ENCODE data around the gene KMO. TPM values are rescaled to one million over a fixed set of nuclear protein-coding genes. Genes with fewer than 3 reads are reported as not detected.

Gene KMO
- total and polyA plus RNA-seq, 2 of the 8 experiments (the other 6 are each of a cell fraction or from before 2014, with no cell fraction given): not detected

GRCh38 chr1:241603731-241604245 lies 71.6 kb downstream of the KMO start (continued):
- TF ChIP-seq NANOG (IDR thresholded peaks at IDR 0.05; ENCODE audit: insufficient read depth, low read depth, low read length, poor library complexity, severe bottlenecking): no peak
- no peak for TF ChIP-seq GTF2F1 (IDR thresholded peaks at IDR 0.05; ENCODE audit: borderline replicate concordance, low read depth, low read length)
- no peak for TF ChIP-seq SP2 (IDR thresholded peaks at IDR 0.05; ENCODE audit: low read length)
- TF ChIP-seq RXRA (IDR thresholded peaks at IDR 0.05; ENCODE audit: insufficient read depth, low read depth, low read length): no peak
- no peak for TF ChIP-seq TAF7 (optimal IDR thresholded peaks at IDR 0.05; ENCODE audit: borderline replicate concordance, low read depth, low read length)
- TF ChIP-seq TEAD4 (IDR thresholded peaks at IDR 0.05; ENCODE audit: low read depth, low read length): no peak
- TF ChIP-seq RAD21 (IDR thresholded peaks at IDR 0.05 in 1 of 2, conservative IDR thresholded peaks at IDR 0.05 in 1 of 2; ENCODE audit: low read depth in 2 of 2, low read length in 2 of 2): no peak
